GM19438 (cell line): ENCODE results near the gene DEGS2.

ENCODE experiments used
- ATAC-seq: cut with Tn5 transposase; IDR thresholded peaks from one replicate; pipeline ENCODE4 v1.9.1; 2021; ENCODE audit warnings: low read depth; ENCODE audit not compliant: unreplicated experiment

DEGS2 gene

DNA sequence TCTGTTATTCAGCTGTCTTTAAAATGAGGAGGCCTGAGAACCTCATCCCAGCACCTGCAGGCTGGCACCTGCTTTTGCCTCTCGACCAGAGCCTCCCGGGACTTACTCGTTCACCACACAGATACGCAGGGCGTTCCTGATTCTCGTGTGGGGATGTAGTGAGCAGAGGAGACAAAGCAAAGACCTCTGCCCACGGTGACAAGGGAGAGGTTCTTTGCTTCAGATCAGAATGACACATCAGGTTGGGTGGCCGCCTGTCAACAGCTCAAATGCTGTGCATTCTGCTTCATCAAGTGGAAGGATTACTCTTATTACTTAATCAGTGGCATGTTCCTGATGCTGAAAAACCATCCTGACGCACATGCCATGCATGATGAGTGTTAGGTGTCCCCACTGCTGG is 24.4 kb downstream of the DEGS2 start:
- ATAC-seq: no peak

DNA sequence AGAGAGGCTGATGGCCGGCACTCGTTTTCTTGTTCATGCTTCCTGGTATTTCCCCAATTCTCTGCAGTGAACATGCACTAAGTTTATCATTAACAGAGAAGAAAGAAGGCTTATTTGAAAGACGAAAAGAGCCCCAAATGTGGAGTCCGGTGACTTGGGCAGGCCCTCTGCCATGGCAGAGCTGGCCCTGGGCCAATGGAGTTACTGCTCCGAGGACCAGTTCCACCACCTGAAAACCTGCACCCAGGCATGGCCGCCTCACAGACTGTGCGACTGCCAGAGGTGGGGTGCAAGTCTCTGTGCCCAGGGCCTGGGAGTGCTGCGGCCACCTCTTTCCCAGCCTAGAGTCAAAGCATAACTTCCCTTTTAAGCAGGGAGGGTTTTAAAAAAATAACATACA is 24.9 kb downstream of the DEGS2 start:
- no peak for ATAC-seq

DNA sequence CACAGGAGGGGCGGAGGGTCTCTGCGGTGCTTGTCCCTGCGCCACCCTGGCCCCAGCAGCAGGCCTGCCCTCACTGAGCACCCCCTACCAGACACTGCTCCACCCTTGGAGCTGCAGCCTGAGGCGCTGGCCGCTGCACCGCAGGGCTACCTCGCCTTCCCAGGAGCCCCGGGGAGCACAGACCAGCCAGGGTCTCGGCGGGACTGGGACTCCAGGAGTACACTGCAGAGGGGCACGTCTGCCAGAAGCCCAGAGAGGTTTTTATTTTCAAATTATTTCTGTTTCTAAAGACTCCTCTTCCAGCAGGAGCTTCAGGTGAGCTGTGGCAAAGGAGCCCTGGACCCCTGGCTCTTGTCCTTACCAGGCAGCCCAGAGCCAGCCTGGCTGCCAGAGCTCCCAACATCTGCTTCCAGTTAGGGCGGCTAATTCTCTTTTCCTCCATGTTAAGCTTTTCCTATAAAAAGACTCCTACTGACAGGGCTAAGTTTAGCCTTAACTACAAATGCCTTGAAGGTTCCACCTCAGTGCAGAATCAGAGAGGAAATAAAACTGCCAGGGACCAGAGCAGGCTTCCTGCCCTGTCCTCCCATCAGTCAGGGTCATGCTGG is 26.4 kb downstream of the DEGS2 start:
- no peak for ATAC-seq

DNA sequence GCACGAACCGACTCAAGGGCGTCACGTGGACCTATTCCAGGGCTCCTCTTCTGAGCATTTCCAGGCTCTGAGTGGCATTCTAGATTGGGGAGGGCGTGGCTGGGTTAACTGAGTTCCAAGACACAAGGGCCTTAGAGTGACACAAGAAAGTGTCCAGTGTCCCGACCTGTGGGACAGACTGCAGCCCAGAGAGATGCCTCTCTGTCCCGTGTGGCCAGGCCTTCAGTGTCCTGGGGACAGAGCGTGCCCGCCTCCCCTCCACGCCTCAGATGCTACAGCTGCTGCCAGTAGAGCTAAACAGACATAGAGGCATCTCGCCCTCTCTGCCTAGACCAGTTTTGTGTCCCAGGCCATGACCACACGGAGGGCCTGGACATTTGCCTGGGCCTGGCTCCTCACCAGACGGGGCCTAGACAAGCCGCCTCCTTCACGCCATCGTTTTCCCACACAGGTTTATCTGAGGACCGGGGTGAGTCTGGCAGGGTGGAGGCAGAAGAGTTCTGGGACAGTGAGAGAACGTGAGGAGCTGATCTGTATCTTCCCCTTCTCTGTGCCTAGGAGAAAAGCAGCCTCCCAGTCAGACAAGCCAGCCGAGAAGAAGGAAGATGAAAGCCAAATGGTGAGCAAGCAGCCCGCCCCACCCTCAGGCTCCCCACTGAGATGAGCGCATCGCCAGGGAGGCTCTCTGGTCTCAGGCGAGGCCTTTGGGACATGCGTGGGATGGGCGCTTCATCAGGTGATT is 27.1 kb downstream of the DEGS2 start:
- no peak for ATAC-seq

DNA sequence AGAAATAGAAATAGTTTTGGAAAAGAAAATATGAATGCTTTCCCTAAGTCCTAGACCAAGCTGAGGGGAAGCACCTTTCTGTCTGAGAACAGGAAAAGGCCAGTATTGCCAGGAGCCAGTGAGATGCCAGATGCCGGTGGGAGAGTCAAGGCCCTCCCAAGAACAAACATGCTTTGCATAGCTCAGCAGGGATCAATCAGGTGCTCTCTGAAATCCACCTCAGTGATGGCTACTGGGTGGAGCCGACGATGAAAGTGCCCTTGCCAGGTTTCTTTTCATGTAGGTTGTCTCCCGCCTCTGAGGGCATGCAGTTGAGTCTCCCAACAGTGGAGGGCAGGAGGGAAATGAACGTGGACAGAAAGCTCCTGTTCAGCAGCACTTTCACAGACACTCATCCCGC is 28.3 kb downstream of the DEGS2 start:
- no peak for ATAC-seq

DNA sequence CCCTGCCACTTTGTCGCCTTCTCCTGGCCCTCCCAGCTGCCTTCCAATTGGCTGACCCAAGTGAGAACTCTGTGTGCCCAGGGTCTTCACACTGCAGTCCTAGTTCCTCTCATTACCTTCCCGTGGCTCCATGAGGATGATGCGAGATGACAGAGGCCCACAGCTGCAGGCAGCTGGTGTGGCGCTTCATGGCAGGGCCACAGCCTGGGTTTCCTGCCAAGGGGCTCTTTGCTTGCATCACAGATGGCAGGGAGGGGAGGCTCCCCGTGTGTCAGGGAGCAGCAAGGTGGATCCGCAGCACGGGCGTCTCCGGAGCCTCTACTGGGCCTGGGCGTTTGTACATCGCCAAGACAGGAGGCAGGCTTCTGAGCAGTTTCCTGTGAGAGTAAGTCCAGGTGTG is 28.9 kb downstream of the DEGS2 start:
- no peak for ATAC-seq

DNA sequence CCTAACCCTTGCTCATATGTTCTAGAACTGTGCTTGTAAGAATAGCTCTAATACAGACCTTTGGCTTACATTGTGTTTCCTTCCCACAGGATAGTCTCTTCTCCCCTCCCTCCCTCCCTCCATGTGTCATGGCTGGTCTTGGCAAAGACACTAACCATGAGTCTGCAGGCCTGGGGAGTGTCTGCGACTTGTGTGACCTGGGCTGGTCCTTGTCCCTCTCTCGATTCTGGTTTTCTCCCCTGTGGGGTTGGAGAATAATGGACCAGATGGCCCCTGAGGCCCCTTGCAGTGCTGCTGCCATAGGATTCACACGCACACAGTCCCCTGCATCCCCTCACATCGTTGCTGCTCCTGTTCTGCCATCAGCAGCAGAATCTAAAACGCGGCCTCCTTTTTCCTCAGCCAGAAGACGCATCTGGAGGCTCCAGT is 30.3 kb downstream of the DEGS2 start:
- ATAC-seq: no peak

DNA sequence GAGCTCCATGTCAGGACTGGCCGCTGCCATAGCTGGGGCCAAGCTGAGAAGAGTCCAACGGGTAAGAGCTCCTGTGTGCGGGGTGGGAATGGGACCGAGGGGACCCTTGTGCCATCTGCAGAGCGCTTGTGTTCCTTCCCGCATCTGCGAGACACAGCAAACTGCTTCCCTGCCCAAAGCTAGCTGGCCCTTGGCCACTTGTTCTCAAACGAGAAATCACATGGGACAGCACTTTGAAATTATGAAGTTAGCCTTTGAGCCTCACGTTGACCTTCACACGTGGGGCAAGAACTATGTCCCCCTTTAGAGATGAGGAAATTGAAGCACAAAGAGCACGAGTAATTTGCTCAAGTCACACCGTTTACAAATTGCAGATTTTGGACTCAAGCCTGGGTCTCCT is 30.8 kb downstream of the DEGS2 start:
- ATAC-seq: no peak

DNA sequence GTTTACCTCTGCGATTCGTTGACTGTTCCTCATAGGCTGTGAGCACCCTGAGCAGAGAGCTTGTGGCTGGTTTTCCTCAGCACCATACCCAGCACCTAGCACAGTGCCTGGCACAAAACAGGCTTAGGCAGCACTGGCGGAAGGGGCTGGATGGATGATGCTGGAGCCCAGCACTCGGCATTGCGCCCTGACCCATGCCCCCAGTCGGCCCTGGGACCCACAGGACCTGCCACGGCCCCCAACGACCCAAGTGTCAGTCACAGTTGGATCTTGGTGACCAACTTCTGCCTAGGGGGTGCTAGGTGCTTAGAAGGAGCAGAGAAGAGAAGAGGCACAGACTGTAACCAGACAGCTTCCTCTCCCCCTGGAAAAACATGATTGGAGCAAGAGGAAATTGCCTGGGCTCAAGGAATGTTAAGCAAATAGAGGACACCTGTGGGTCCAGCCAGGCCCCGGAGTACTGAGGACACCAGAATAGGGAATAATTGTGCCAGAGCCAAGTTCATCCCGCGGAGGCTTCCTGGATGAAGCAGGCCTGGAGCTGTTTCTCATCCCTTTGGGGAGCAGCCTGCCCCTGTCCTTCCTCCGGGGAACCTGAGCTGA is 31.5 kb downstream of the DEGS2 start:
- no peak for ATAC-seq

DNA sequence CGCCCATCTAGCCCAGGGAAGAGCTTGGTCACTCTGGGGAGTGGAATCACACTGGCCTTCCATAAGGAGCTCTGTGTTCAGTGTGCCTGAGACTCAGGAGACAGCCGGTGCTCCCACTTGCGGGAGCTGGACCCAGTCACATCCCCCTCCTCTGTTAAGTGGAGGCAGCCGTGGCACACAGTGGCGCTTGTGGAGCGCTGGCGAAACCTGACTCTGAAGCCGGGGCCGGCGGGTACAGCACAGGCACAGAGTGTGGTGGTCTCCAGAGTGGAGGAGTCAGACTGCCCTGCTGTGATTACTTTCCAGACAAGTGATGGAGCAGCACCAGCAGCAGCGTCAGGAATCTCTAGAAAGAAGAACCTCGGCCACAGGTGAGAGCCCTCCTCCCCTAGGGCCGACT is 33.0 kb downstream of the DEGS2 start:
- no peak for ATAC-seq

DNA sequence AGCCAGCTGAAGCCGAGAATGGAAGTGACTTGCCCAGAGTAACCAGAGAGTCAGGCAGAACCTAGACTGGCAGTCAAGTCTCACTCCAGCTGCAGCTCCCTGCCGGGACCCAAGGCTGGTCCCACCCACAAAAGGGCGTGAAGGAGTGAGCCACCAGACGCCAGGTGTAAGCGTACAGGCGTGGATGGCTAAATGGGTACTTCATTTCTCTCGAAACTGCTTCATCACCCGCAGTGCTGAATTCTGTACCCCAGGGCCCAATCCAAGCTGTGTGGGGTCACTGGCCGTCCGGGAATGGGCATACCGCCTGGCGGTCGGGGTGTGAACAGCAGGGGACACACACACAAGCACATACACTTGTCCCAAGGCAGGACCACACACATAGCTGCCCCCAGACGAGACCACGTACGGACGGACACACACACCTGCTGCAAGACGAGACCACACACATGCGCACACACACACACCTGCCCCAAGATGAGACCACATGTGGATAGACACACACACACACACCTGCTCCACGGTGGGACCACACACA is 34.8 kb downstream of the DEGS2 start:
- ATAC-seq: no peak

DNA sequence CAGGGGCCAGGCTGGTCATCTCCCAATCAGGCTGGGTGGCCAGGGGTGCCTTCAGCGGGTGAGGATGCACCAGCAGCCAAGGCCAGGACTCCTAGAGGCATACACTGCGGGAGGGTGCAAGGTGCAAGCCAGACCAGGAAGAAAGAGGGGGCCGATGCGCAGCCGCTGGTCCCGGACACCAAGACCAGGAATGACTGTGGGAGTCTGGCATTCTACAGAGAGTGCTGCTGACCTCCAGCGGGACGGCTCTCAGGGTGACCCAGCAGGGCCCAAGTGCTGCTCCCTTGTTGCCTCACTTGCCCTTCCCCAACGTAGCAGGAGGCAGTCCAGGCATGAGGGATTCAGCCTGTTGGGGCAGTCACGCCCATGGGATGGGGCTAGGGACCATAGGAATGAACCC is 35.8 kb downstream of the DEGS2 start:
- ATAC-seq: no peak

DNA sequence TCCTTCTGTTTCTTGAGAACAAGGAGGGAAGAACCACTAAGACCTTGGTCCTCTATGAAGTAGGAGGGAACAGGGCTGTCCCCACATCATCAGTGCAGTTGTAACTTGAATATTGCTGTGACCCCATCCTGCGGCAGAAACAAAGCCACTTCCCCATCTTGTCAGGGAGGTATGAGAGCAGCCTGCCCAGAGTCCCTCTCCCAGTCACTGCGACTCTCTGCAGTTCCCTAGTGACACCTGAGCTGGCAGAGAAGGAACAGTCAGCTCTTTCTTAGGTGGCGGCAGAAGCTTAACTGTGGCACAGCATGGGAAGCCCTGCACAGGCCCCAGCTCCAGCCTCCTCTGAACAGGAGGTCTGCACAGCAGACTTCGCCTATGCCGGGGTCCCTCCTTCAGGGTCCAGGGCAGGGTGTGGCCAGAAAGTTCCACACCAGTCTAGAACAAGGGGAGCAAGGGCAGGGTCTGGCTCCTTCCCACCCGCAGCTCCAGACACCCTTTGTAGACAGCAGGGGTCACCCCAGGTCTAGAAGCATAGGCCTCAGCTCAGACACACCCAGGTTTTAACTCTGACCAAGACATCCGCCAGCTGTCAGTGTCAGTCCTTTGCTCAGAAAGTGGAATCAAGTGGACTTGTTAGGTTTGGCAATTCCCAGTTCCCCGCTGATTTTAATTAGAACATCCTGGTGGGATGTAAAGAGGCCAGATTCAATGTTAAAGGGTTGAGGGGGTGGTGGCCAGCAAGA is 36.8 kb downstream of the DEGS2 start:
- ATAC-seq: no peak

DNA sequence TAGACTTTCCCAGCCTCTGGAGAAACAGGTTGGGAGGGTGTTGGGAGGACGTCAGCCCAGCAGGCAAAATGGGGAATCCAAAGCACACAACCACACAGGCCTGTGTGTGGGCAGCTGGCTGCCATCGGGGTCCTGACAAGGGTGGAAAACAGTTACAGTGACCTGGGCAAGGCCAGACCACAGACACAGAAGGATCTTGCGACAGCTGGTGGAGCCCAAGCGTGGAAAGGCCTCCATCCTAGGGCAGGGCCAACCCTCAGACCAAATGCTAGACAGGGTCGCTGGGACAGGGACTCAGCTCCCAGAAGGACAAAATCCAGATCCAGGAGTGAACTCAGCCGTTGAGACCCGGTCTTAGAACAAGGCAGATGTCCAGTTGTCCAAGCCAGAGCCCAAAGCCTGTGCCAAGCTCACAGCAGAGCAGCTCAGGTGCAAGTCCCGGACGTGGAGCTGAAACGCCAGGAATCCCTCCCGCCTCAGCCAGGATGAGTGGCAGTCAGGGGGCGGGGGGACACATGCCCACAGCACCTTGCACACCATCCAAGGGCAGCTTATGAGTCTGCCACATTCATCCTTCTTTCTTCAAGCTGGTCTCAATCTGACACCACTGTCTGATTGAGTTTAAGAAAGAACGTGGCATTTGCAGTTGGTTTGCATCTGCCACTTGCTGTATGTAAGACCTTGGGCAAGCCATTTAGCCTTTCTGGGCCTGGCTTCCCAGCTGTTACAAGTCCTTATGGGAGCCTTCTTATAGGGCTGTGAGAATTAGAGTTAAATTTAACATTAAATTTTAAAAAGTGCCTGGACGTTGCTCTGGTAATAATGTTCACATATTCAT is 37.6 kb downstream of the DEGS2 start:
- ATAC-seq: no peak

DNA sequence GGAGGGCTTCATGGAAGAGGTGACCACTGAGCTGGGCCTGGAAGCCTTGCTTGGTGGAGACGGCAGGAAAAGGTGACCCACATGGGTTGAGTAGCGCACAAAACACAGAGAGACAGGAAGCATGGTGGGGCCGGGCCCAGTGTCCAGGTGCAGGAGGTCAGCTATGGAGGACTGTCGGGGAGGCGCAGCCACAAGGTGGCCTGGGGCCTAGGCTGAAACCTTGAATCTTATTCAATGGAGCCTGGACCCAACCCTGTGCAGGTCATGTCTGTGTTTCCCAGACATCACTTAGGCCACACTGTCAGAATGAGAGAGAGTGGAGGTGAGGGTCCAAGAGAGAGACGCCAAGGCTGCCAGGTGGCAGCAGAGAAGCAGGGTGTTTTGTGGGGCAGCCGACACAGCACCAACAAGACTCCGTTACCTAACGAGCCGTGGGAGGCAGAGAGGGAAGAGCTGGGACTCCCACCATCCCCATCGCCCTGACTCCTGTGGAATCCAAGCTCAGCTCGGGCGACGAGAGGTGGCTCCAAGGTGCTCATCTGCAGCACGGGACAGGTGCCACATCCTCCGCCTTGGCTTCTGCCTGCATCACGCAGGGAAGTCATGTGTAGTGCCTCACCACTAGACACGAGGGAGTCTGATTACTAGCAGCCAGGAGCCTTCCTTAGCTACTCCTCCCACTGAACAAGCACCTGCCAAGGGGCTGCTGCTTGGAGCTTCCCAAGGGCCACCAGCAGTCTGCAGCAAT is 38.7 kb downstream of the DEGS2 start:
- ATAC-seq: no peak

DNA sequence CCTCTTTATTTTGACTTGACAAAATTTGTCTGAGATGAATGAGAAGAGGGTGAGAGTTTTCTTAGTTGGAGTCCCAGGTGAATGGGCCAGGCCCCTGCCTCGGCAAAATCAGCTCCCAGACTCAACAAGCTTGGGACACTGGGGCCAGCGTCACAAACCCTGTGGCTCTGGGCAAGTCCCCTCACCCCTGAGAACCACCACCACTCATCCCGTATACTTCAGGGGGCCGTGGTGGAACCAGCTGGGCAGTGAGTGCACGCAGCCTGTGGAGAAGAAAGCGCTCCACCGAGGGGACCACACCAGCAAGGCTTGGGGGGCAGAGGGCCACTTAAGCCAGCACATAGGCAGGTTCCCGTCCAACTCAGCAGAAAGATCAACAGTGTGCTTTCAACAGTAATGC is 40.2 kb downstream of the DEGS2 start:
- ATAC-seq: no peak

DNA sequence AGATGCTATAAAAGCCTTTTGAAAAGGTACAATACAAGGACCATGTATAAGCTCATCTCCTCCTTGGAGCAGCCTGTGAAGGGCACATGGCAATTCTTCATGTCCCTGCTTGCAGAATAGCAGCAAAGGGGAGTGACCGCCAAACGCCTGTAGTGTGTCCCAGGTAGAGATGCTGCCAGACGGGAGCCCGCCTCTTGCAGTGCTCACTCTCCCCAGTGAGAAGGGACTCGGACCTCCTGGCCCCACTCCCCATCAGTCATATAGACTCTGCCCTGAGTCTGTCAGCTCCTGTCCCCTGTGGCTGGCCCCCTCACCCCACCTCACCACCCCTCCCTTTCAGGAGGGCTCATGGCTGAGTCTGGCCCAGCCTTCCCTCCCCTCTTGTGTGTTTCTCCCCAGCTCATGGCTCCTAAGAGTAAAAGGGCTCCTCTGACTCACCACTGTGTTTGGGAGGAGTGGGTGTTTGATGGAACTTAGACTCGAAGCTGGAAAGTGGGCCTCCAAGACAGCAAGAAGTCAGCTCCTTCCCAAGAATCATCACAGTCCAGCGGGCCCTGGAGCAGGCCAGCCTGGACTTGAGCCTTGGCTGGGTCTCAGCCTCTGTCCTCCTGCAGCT is 40.9 kb downstream of the DEGS2 start:
- ATAC-seq: no peak

DNA sequence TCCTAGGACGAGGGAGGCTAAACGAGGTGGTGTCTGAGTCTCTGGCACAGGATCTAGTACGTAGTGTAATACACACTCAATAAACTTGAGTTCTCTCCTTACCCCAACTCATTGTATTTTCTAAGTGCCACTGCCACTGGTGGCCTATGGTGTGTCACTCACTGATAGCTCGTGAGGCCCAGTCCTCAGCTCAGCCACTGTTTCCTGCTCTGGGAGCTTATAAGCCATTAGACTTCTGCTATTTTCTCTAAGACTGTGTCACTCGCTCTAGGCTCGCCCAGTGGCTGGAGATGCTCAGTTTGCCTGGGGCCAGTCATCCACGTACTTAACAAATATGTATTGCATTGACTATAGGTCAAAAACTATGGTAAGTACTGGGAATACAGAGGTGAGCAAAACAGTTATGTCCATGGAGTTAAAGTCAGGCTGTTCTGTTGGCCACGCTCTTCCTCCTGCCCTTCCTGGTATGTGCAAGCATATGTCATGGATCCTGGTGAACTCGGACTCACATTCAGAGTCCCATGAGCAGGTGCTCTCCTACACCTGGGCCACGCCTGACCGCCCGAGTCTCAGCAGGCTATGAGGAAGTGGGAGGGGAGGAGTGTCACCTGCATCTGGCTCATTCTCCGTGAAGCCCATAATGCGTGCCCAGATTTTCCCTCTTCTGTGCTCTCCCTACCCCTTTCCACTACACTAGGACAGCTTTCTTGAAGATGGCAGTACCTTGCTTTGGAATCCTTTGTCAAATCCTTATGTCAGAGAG is 41.6 kb downstream of the DEGS2 start:
- ATAC-seq: no peak
